DND-41 (cell line): ENCODE measurements around the gene EMD.

Experiments
- ATAC-seq: fragments of 200-7000 bp; cut with Tn5 transposase; 3 replicates; pipeline ENCODE4 v1.9.1; 2021; ENCODE audit warnings: low read depth; ENCODE audit not compliant: insufficient read depth
- DNase-seq: peaks from one replicate; pipeline ENCODE4 v3.0.0-alpha.2; 2020
- H2AFZ ChIP-seq: 2 replicates; pipeline ENCODE4 v1.6.0; 2012; ENCODE audit warnings: low read depth, low read length
- H3K27ac ChIP-seq: 2 replicates; pipeline ENCODE4 v1.5.1; 2012; ENCODE audit warnings: low read length, inconsistent platforms
- H3K27me3 ChIP-seq: fragments of 200-600 bp; sonication (generic); 2 replicates; pipeline ENCODE4 v1.6.0; 2012; ENCODE audit warnings: low read length, mild to moderate bottlenecking, inconsistent platforms; ENCODE audit not compliant: insufficient read depth, poor library complexity
- H3K36me3 ChIP-seq: 2 replicates; pipeline ENCODE4 v1.5.1; 2012; ENCODE audit warnings: low read length, inconsistent platforms; ENCODE audit not compliant: insufficient read depth
- H3K4me1 ChIP-seq: 2 replicates; pipeline ENCODE4 v1.5.1; 2012; ENCODE audit warnings: mild to moderate bottlenecking, low read length; ENCODE audit not compliant: insufficient read depth
- H3K4me2 ChIP-seq: 2 replicates; pipeline ENCODE4 v1.6.0; 2012; ENCODE audit warnings: mild to moderate bottlenecking, moderate library complexity, low read length, inconsistent platforms; ENCODE audit not compliant: insufficient read depth
- H3K4me3 ChIP-seq, 2 experiments: fragments of 200-600 bp in 1 of 2; shearing (Covaris generic) in 1 of 2; 2 replicates each; pipeline ENCODE4 v1.5.1; 2012 to 2016; ENCODE audit warnings: inconsistent platforms in 2 of 2, low read length in 2 of 2, mild to moderate bottlenecking in 2 of 2, low read depth in 1 of 2, moderate library complexity in 1 of 2
- H3K79me2 ChIP-seq: 2 replicates; pipeline ENCODE4 v1.6.0; 2012; ENCODE audit warnings: low read length, inconsistent platforms; ENCODE audit not compliant: insufficient read depth
- H3K9ac ChIP-seq: 2 replicates; pipeline ENCODE4 v1.6.0; 2012; ENCODE audit warnings: low read depth, mild to moderate bottlenecking, inconsistent platforms, low read length, moderate library complexity
- H3K9me3 ChIP-seq: 2 replicates; pipeline ENCODE4 v1.5.1; 2012; ENCODE audit warnings: low read length, moderate library complexity, mild to moderate bottlenecking, inconsistent platforms; ENCODE audit not compliant: insufficient read depth, severe bottlenecking
- H4K20me1 ChIP-seq: 2 replicates; pipeline ENCODE4 v1.6.0; 2012; ENCODE audit warnings: low read length; ENCODE audit not compliant: insufficient read depth
- CTCF ChIP-seq: IDR thresholded peaks from 2 replicates; pipeline ENCODE4 v1.5.1; 2012; ENCODE audit warnings: borderline replicate concordance, low read length, moderate library complexity, mild to moderate bottlenecking; ENCODE audit not compliant: poor library complexity, severe bottlenecking; ENCODE audit errors: extremely low read depth
- EZH2 ChIP-seq: IDR thresholded peaks from 3 replicates; pipeline ENCODE4 v1.6.1; 2012; ENCODE audit warnings: borderline replicate concordance, low read depth, mild to moderate bottlenecking, moderate library complexity, low read length, inconsistent platforms; ENCODE audit not compliant: severe bottlenecking

EMD gene

GRCh38 chrX:154371017-154371788 lies 7.9 kb upstream of the EMD start:
- peaks cover 4% of the 10 kb centered on the region for H3K27me3 ChIP-seq
- peak overlapping the region; percentile 95 to 99 for H3K4me3 ChIP-seq
- peak; percentile 95 for DNase-seq
- H4K20me1 ChIP-seq: peaks cover 49% of the 10 kb centered on the region
- TF ChIP-seq EZH2 (no peak), CTCF (no peak)
- peaks cover 49% of the 10 kb centered on the region for H3K79me2 ChIP-seq
- no peaks in the 10 kb centered on the region for H3K9me3 ChIP-seq
- peak overlapping the region; percentile 90 for H3K4me2 ChIP-seq
- peak overlapping the region; percentile 55 for H2AFZ ChIP-seq
- H3K4me1 ChIP-seq: peaks cover 53% of the 10 kb centered on the region
- peaks cover 37% of the 10 kb centered on the region for H3K36me3 ChIP-seq
- ATAC-seq: peak; percentile 75
- peak overlapping the region; percentile 90 for H3K9ac ChIP-seq
- H3K27ac ChIP-seq: peak overlapping the region; percentile 98

GRCh38 chrX:154371789-154372300 lies 7.2 kb upstream of the EMD start:
- Histone ChIP-seq H3K9me3 (no peaks in the 10 kb centered on the region), H4K20me1 (peaks cover 42% of the 10 kb centered on the region), H2AFZ (peak overlapping the region; percentile 55), H3K27ac (no peak overlapping the region; the same call in 1 of the 2 replicates), H3K9ac (peak overlapping the region; percentile 54), H3K79me2 (peaks cover 42% of the 10 kb centered on the region), H3K4me2 (peak overlapping the region; percentile 90), H3K36me3 (peaks cover 31% of the 10 kb centered on the region), H3K27me3 (peaks cover 4% of the 10 kb centered on the region), H3K4me1 (peaks cover 49% of the 10 kb centered on the region), H3K4me3 (peak overlapping the region; percentile 25 to 60; a peak in 3 of 4 replicates)
- DNase-seq (no peak), ATAC-seq (peak; percentile 8)
- no peak for TF ChIP-seq CTCF
- no peak for TF ChIP-seq EZH2

- Histone ChIP-seq H3K9ac (no peak overlapping the region), H3K36me3 (peaks cover 23% of the 10 kb centered on the region), H3K27me3 (peaks cover 4% of the 10 kb centered on the region), H3K4me3 (no peak overlapping the region), H3K4me1 (peaks cover 50% of the 10 kb centered on the region), H3K9me3 (no peaks in the 10 kb centered on the region), H3K27ac (no peak overlapping the region), H3K4me2 (peak overlapping the region; percentile 90; the same call in 1 of the 2 replicates), H3K79me2 (peaks cover 38% of the 10 kb centered on the region), H2AFZ (no peak overlapping the region), H4K20me1 (peaks cover 35% of the 10 kb centered on the region)
- ATAC-seq (no peak), DNase-seq (no peak)
- TF ChIP-seq CTCF: no peak
- no peak for TF ChIP-seq EZH2
Measured at GRCh38 chrX:154372612-154373022, 6.5 kb upstream of the EMD start.
